ENCODE data around the gene PPP1R13B.

DNA sequence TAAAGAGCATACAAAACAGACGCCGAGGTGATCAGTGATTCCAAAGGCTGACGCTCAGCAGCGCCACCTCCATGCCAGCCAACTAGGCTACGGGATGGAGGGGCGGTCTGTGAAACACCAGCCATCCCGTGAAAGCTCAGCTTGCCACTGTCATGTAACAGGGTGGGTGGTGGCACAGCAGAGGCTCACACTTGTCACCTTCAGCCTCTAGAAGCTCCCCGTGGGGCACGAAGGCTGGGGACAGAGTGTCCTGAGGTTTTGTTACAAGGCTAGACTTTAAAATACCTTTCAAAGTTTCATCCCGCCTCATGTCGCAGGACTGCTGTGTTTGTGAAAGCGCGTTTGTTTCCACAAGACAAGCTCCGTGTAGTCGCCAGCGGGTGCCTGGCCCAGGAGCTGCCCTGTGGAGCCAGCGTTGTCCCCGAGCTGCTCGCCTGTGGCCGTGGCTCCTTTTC lies 152.8 kb downstream of the PPP1R13B start:
- TF ChIP-seq GATA3 (IDR thresholded peaks at IDR 0.05; ENCODE audit: low read depth, low read length) (no peak), GATA2 (IDR thresholded peaks at IDR 0.05; ENCODE audit: low read depth, low read length) (no peak)

Measured in SH-SY5Y (cell line).